GM23248 (cell line): ENCODE measurements around the gene CFAP54.

ENCODE experiments used
- EZH2 ChIP-seq: fragments of 200-600 bp; sonication (generic); IDR thresholded peaks from 2 replicates; pipeline ENCODE4 v1.6.1; 2018; ENCODE audit warnings: antibody characterized with exemption, mild to moderate bottlenecking; ENCODE audit not compliant: insufficient read depth, poor library complexity, severe bottlenecking
- EZH2phosphoT487 ChIP-seq: fragments of 200-600 bp; sonication (generic); IDR thresholded peaks from 2 replicates; pipeline ENCODE4 v1.6.1; 2018; ENCODE audit warnings: antibody characterized with exemption, moderate library complexity, mild to moderate bottlenecking, low read depth; ENCODE audit not compliant: insufficient read depth

- TF ChIP-seq EZH2 (no peak), EZH2phosphoT487 (no peak)
Measured at GRCh38 chr12:96858162-96858561, 368.8 kb downstream of the CFAP54 start.
